Astrocyte (in vitro differentiated cells and primary cell): Measurements from ENCODE around the gene PLEKHA5. TPM values are rescaled to one million over a fixed set of nuclear protein-coding genes. Genes with fewer than 3 reads are reported as not detected.

Source experiments
- DNase-seq: peaks from one replicate; pipeline ENCODE4 v3.0.0-alpha.2; 2010; ENCODE audit warnings: low read depth
- FAIRE-seq: peaks from 2 replicates; lab custom pipeline; 2011; peaks lifted over from hg19 to GRCh38; lab: Jason Lieb, UNC
- H2AFZ ChIP-seq: 2 replicates; pipeline ENCODE4 v1.6.0; 2012; ENCODE audit warnings: low read depth, low read length, inconsistent platforms
- H3K27ac ChIP-seq: 2 replicates; pipeline ENCODE4 v1.5.1; 2011; ENCODE audit warnings: low read depth, low read length, inconsistent platforms
- H3K27me3 ChIP-seq: 2 replicates; pipeline ENCODE4 v1.6.0; 2011; ENCODE audit warnings: low read length, inconsistent platforms; ENCODE audit not compliant: insufficient read depth
- H3K36me3 ChIP-seq: 2 replicates; pipeline ENCODE4 v1.5.1; 2011; ENCODE audit warnings: low read length, inconsistent platforms; ENCODE audit not compliant: insufficient read depth
- H3K4me1 ChIP-seq: 2 replicates; pipeline ENCODE4 v1.5.1; 2011; ENCODE audit warnings: low read length, inconsistent platforms; ENCODE audit not compliant: insufficient read depth
- H3K4me2 ChIP-seq: 2 replicates; pipeline ENCODE4 v1.6.0; 2012; ENCODE audit warnings: low read length, inconsistent platforms
- H3K4me3 ChIP-seq: 2 replicates; pipeline ENCODE4 v1.5.1; 2011; ENCODE audit warnings: low read depth, mild to moderate bottlenecking, low read length, inconsistent platforms; ENCODE audit not compliant: insufficient read depth
- H3K79me2 ChIP-seq: 2 replicates; pipeline ENCODE4 v1.6.0; 2012; ENCODE audit warnings: mild to moderate bottlenecking, low read length, inconsistent platforms; ENCODE audit not compliant: insufficient read depth
- H3K9ac ChIP-seq: 2 replicates; pipeline ENCODE4 v1.6.0; 2012; ENCODE audit warnings: mild to moderate bottlenecking, low read length, inconsistent platforms
- H3K9me3 ChIP-seq: 2 replicates; pipeline ENCODE4 v1.5.1; 2012; ENCODE audit warnings: low read depth, mild to moderate bottlenecking, low read length, inconsistent platforms; ENCODE audit not compliant: insufficient read depth
- H4K20me1 ChIP-seq: 2 replicates; pipeline ENCODE4 v1.6.0; 2012; ENCODE audit warnings: low read length, inconsistent platforms; ENCODE audit not compliant: insufficient read depth
- H3K27ac Mint-ChIP-seq: one replicate; pipeline ENCODE4 v1.8.0; 2021; ENCODE audit warnings: mild to moderate bottlenecking, mixed read lengths; ENCODE audit not compliant: unreplicated experiment
- H3K27me3 Mint-ChIP-seq: one replicate; pipeline ENCODE4 v1.8.0; 2021; ENCODE audit warnings: low read depth, mixed read lengths; ENCODE audit not compliant: unreplicated experiment
- H3K36me3 Mint-ChIP-seq: one replicate; pipeline ENCODE4 v1.8.0; 2021; ENCODE audit warnings: low read depth, mixed read lengths; ENCODE audit not compliant: unreplicated experiment
- H3K4me1 Mint-ChIP-seq: one replicate; pipeline ENCODE4 v1.8.0; 2021; ENCODE audit warnings: low read depth, mixed read lengths; ENCODE audit not compliant: unreplicated experiment
- H3K4me3 Mint-ChIP-seq: one replicate; pipeline ENCODE4 v1.8.0; 2021; ENCODE audit warnings: mild to moderate bottlenecking, moderate library complexity, mixed read lengths; ENCODE audit not compliant: unreplicated experiment
- H3K9me3 Mint-ChIP-seq: one replicate; pipeline ENCODE4 v1.8.0; 2021; ENCODE audit warnings: mild to moderate bottlenecking, mixed read lengths; ENCODE audit not compliant: unreplicated experiment
- EZH2 ChIP-seq: IDR thresholded peaks from 2 replicates; pipeline ENCODE4 v1.6.1; 2012; ENCODE audit warnings: mild to moderate bottlenecking, low read length, inconsistent platforms; ENCODE audit not compliant: insufficient read depth
- total RNA-seq: library from RNA; stranded (reverse); gene quantifications from 2 replicates; pipeline ENCODE4 v1.2.1, GENCODE V29; 2021
- TF ChIP-seq, protein P1 (sequence below): IDR thresholded peaks from 2 replicates; pipeline ENCODE4 v1.5.1; 2011; ENCODE audit warnings: low read depth, mild to moderate bottlenecking, inconsistent platforms, low read length, moderate library complexity; ENCODE audit not compliant: insufficient read depth

PLEKHA5 gene
- total RNA-seq, 1 donor from 2014 or later, result 38.9 TPM

DNA sequence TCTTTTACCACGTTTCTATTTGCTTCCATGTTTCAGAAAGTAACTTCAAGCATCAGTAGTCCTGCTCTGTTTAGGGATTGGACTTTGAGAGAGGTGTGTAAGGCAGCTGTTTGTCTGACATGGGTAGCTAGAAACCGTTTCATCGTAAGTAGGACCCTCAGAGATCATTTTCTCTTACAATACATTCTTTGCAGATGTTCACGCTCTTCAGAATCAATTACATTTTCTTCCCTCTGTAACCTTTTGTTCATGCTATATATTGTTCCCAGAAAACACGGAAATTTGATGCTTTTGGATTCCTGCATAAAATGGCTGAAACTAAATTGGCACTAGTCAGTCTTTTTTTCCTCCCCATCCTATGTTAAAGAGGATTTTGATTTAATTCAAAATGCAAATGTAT lies 247.2 kb downstream of the PLEKHA5 start:
- H3K4me1 Mint-ChIP-seq, result peaks cover 6% of the 10 kb centered on the region
- H3K27me3 Mint-ChIP-seq, result no peaks in the 10 kb centered on the region
- H3K9me3 Mint-ChIP-seq, result no peaks in the 10 kb centered on the region
- Histone ChIP-seq H3K27ac (no peak overlapping the region), H3K4me1 (peaks cover 4% of the 10 kb centered on the region), H3K27me3 (no peaks in the 10 kb centered on the region), H3K4me3 (no peak overlapping the region), H3K9ac (no peak overlapping the region), H3K4me2 (no peak overlapping the region), H3K36me3 (peaks cover 8% of the 10 kb centered on the region), H4K20me1 (no peaks in the 10 kb centered on the region), H2AFZ (no peak overlapping the region), H3K9me3 (no peaks in the 10 kb centered on the region), H3K79me2 (no peaks in the 10 kb centered on the region)
- DNase-seq (no peak), FAIRE-seq (no peak)
- H3K4me3 Mint-ChIP-seq, result no peak overlapping the region
- TF ChIP-seq, protein P1, sequence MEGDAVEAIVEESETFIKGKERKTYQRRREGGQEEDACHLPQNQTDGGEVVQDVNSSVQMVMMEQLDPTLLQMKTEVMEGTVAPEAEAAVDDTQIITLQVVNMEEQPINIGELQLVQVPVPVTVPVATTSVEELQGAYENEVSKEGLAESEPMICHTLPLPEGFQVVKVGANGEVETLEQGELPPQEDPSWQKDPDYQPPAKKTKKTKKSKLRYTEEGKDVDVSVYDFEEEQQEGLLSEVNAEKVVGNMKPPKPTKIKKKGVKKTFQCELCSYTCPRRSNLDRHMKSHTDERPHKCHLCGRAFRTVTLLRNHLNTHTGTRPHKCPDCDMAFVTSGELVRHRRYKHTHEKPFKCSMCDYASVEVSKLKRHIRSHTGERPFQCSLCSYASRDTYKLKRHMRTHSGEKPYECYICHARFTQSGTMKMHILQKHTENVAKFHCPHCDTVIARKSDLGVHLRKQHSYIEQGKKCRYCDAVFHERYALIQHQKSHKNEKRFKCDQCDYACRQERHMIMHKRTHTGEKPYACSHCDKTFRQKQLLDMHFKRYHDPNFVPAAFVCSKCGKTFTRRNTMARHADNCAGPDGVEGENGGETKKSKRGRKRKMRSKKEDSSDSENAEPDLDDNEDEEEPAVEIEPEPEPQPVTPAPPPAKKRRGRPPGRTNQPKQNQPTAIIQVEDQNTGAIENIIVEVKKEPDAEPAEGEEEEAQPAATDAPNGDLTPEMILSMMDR, result no peak
- no peak for TF ChIP-seq EZH2
- H3K36me3 Mint-ChIP-seq, result peaks cover 12% of the 10 kb centered on the region
- no peak overlapping the region for H3K27ac Mint-ChIP-seq

DNA sequence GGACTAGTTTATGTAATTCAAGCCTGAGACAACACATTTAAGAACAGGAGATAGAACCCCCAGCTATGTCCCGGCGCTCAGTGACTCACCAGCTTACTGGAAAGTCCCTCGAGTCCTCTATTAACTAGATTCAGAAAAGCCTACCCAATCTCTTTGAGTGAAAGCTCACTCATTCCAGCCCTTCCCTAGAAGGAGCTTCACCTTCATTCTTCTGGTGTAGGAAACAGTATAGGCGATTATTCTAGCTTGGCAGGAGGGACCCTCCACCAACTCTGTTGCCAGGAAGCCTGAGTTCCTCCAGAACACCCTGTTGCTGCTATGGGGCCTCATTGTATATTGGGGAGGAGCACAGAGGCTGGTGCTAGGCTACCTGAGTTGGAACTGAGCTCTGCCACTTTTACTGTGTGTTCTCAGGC lies 252.6 kb downstream of the PLEKHA5 start:
- no peaks in the 10 kb centered on the region for H3K9me3 Mint-ChIP-seq
- Histone ChIP-seq H3K27me3 (no peaks in the 10 kb centered on the region), H4K20me1 (no peaks in the 10 kb centered on the region), H3K9ac (no peak overlapping the region), H3K27ac (peak overlapping the region; percentile 64), H3K4me1 (peaks cover 15% of the 10 kb centered on the region), H3K79me2 (no peaks in the 10 kb centered on the region), H3K36me3 (no peaks in the 10 kb centered on the region), H3K4me3 (no peak overlapping the region), H2AFZ (peak overlapping the region; percentile 1), H3K9me3 (no peaks in the 10 kb centered on the region), H3K4me2 (peak overlapping the region; percentile 45)
- no peaks in the 10 kb centered on the region for H3K27me3 Mint-ChIP-seq
- H3K4me3 Mint-ChIP-seq, result no peak overlapping the region
- peaks cover 5% of the 10 kb centered on the region for H3K36me3 Mint-ChIP-seq
- peak overlapping the region; percentile 88 for H3K27ac Mint-ChIP-seq
- DNase-seq (peak; percentile 88), FAIRE-seq (peak; percentile 54)
- TF ChIP-seq, protein P1, result no peak
- TF ChIP-seq EZH2, result no peak
- peaks cover 17% of the 10 kb centered on the region for H3K4me1 Mint-ChIP-seq

DNA sequence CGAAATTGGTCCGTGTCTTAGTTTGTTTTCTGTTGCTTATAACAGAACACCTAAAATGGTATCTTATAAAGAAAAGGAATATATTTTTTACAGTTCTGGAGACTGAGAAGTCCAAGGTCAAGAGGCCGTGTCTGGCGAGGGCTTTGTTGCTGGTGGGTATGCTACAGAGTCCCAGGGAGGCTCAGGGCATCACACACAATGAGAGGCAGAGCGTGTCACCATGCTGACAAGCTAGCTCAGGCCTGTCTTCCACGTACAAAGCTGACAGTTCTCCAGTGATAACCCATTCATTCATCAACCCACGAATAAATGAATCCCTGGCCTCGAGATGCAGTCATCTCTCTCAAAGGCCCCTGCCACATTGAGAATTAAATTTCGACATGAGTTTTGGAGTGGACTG lies 253.0 kb downstream of the PLEKHA5 start:
- Histone ChIP-seq H3K4me2 (peak overlapping the region; percentile 45), H3K9ac (no peak overlapping the region), H3K27ac (peak overlapping the region; percentile 64), H3K4me1 (peaks cover 15% of the 10 kb centered on the region), H4K20me1 (no peaks in the 10 kb centered on the region), H3K4me3 (no peak overlapping the region), H3K9me3 (no peaks in the 10 kb centered on the region), H3K36me3 (no peaks in the 10 kb centered on the region), H3K27me3 (no peaks in the 10 kb centered on the region), H3K79me2 (no peaks in the 10 kb centered on the region), H2AFZ (peak overlapping the region; percentile 1)
- Mint-ChIP-seq H3K27ac (peak overlapping the region; percentile 88), H3K4me1 (peaks cover 17% of the 10 kb centered on the region), H3K9me3 (no peaks in the 10 kb centered on the region), H3K4me3 (no peak overlapping the region), H3K27me3 (no peaks in the 10 kb centered on the region), H3K36me3 (peaks cover 5% of the 10 kb centered on the region)
- DNase-seq (no peak), FAIRE-seq (no peak)
- TF ChIP-seq EZH2, result no peak
- TF ChIP-seq, protein P1, result no peak
